NT2/D1 (cell line): ENCODE results near the gene RNU6-9.

ENCODE experiments used
- YY1 ChIP-seq: IDR thresholded peaks from 2 replicates; pipeline ENCODE4 v1.6.1; 2011; ENCODE audit not compliant: insufficient read length, insufficient read depth
- ZNF274 ChIP-seq: IDR thresholded peaks from 2 replicates; pipeline ENCODE4 v1.6.1; 2011; ENCODE audit warnings: mild to moderate bottlenecking, low read depth, low read length

- no peak for TF ChIP-seq YY1
- TF ChIP-seq ZNF274: no peak
These were observed 17.2 kb upstream of the RNU6-9 start for GRCh38 chr19:876089-876488.
